Measurements from ENCODE around the gene ACSS2. TPM values are rescaled to one million over a fixed set of nuclear protein-coding genes. Genes with fewer than 3 reads are reported as not detected.
A peak's percentile ranks its signal among the peaks of the same experiment; 100 is the strongest.

The ACSS2 gene
- total RNA-seq, 2 donors from 2014 or later, result 37.4 to 43.1 TPM

DNA sequence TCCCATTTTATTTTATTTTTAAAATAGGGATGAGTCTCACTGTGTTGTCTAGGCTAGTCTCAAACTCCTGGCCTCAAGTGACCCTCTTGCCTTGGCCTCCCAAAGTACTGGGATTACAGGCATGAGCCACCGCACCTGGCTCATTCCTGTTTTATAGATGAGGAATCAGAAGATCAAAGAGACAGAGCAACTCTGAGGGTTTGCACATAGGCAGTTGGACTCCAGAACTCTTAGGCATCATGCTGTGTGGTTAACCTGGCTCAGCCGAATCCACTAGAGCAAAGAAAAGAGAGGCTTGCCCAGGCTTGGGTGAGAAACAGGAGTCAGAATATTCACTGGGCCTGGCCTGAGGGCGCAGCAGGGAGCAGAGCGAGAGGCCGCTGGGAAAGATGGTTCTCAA, 88.6 kb downstream of the ACSS2 start:
- no peak for DNase-seq (ENCODE audit: low spot score)
- intact Hi-C loops (cut with DNase I), result loop anchor here in 1 of 2 donors (10.0 kb wide), 1 partner anchor 390 kb away; no protein-coding TSS in a partner anchor

DNA sequence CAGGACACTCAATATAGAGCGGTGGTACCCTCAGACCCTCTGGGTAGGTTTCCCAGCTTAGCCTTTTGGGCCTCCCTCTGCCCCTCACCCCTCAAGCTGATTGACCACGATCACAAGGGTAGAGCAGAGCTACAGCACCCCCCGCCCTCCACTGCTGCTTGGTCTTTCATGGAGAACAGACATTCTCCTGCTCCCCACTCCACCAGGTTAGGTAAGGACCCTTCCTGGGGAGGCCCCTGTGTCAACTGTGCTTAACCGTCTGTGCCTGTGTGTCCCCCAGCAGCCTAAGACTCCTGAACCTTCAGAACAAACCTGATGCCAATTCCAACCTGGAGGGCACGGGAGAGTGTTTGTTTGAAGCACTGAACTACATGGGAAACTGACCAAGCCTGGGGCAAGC, 91.0 kb downstream of the ACSS2 start:
- intact Hi-C loops (cut with DNase I), result loop anchor here in 1 of 2 donors (10.0 kb wide), 1 partner anchor 393 kb away; no protein-coding TSS in a partner anchor
- no peak for DNase-seq (ENCODE audit: low spot score)

DNA sequence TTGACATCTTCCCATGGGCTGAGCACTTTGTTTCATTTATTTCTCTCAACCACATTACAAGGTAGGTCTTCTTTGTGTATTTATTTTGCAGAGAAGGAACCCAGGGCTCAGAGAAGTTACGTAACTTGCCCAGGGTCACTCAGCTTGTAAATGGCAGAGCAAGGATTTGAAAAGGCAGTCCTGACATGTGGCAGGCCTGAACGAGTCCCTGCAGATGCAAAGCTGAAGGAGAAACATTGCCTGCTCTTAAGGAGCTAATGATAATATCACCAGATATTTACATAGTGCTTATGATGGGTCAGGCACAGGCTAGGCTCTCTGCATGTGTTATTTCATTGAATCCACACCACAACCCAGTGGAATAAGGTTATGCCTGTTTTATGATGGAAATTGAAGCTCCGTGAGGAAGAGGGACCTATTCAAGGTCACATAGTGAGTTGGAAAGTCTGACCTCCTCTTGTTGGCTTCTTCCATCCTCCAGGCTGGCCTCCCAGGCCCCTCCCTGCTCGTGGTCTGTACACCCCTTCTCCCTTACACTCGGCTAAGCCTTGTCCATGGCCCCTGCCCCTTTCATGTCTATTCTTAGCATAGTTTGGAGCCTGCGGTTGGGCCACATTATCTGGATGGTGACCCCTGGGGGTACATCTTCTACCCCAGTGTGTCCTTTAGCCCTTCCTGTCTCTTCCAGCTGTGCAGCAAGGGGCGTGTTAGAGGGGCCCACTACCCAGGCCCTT, 91.8 kb downstream of the ACSS2 start:
- intact Hi-C loops (cut with DNase I), result loop anchor here in 1 of 2 donors (10.0 kb wide), 1 partner anchor 393 kb away; no protein-coding TSS in a partner anchor
- DNase-seq (ENCODE audit: low spot score), result no peak

DNA sequence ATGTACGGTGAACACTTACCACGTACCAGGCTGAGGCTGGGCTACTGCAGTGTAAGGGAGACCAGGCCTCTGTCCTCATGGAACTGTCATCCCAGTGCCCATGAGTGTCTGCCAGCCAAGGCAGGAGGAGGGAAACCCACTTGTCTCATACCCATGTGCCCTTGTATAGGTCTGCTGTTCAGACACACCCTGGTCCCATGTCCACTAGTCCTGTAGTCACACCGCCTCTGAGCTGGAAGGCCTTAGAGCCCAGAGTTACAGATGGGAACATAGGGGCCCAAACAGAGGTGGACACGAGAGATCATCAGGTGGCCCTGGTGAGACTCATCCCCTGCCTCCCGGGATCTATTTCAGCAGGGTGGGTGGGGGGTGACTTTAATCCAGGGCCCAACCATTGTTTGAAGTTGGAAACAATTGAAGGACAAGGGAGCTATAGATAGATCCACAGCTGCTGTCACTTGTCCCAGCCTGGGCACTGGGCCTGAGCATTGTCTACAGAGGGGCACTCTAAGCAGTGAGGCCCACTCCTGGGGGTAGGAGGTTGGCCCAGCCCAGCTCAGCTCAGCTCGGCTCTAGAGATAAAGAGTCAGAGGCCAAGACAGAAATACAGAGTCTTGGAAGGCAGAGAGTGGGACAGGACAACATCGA, 93.9 kb downstream of the ACSS2 start:
- intact Hi-C loops (cut with DNase I), result no loop called here
- peak; percentile 74 for DNase-seq (ENCODE audit: low spot score)

DNA sequence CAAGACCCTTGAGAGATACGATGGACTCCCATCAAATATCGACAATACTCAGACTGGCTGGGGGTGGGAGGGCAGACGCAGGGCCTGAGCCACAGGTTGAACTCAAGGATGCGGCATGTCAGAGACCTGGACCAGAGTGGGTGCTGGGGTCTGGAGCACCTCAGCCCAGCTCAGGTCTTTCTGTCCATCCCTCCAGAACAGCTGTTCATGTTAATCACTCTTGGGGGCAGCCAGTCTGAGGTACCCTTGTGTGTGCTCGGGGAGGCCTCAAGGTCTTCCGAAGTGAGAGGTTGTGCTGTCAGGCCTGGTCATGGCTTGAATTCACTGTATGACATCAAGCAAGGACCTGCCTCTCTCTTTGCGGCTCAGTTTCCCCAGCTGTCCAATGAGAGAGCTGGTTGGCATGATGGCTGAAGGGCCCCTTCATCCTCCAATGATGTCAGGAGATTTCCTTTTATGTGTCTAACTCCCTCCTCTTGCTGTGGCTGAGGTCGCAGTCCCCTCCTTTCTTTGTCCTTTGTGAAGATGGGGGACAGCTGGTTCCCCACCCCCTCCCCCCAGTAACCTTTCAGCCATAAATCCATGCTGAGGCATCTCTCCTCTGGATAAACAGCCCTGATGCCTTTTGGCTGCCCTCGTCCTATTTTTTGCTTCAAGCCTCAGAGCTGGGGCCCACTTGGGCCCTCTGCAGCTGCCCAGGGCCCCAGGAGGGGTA, 94.6 kb downstream of the ACSS2 start:
- peak; percentile 52 for DNase-seq (ENCODE audit: low spot score)
- intact Hi-C loops (cut with DNase I), result no loop called here

DNA sequence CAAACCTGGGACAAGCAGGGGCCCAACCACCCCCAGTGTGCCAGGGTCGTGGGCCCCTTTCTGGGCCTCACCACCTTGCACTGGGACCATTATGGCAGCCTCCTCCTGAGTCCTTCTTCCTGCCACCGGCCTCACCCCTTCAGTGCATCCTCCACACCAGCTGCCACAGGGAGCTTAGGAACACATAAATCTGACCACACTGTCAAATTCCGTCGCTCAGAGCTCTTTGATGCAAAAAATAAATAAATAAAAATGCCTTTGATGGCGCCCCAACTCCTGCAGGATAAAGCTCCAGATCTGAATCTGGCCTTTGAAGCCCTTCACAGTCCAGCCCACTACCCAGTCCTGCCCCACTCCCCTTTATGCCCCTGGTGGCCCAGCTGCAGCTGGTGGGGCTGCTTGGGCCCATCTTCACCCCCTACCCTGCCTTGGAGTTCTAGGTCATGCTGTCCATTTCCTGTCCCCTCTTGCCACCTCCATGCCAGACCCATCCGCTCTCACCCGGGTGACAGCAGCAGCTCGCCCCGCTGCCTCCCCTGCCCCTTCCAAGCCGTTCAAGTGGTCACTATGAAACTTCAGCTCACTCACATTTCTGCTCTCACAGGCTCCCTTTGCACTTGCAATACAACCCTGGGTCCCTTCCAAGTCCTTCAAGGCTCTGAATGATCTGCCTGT, 95.3 kb downstream of the ACSS2 start:
- DNase-seq (ENCODE audit: low spot score), result peak; percentile 26
- intact Hi-C loops (cut with DNase I), result no loop called here

DNA sequence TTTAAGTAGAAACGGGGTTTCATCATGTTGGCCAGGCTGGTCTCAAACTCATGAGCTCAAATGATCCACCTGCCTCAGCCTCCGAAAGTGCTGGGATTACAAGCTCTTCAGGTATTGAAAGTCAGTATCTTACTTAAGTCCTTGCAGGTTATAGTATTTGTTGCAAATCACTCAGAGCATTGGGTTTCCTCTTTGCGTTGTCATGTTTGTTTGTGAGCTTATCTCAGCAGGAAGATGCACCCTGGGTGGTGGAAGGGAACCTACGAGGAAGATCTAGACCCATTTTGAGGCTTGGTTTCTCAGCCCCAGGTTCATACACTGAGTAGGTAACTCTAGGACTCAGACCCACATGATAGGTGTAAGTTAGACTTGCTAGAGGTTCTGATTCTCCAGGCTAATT, 97.8 kb downstream of the ACSS2 start:
- peak; percentile 9 for DNase-seq (ENCODE audit: low spot score)
- intact Hi-C loops (cut with DNase I), result no loop called here

DNA sequence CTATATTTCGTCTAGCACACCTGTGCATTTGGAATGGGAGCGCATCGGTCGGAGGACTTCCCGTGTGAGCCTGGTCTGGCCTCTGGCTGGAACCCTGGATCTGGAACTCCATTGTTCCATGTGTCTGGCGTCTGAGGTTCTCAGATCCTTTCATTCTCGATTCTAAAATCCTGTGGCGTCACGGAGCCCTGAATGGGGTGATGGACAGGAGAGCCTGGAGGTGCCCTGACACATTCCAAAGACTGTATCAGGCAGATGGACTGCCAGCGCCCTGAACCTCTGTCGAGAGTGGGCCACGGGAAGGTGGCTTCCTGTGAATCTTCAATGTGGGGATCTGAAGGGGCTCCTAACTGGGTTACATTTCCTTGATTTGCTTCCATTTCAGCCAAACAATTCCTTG, 99.9 kb downstream of the ACSS2 start:
- intact Hi-C loops (cut with DNase I), result no loop called here
- DNase-seq (ENCODE audit: low spot score), result no peak

Other genes starting within 250 kb of the ACSS2 start
- gene PIGU, start 199.5 kb upstream of the ACSS2 start, total RNA-seq, result 10 to 100 TPM in 1 of 2 donors, 1 to 10 TPM in 1; 9.6 to 10.7 TPM
- gene TP53INP2, start 172.3 kb upstream of the ACSS2 start, total RNA-seq, result 10 to 100 TPM; 34.0 to 44.7 TPM
- gene NCOA6, start 51.0 kb upstream of the ACSS2 start, total RNA-seq, result 10 to 100 TPM; 22.0 to 25.0 TPM
- 10 to 100 TPM; 11.1 to 11.8 TPM for gene GGT7, start 3.8 kb upstream of the ACSS2 start, total RNA-seq
- 10 to 100 TPM; 23.2 to 25.5 TPM for gene GSS, start 79.2 kb downstream of the ACSS2 start, total RNA-seq
- under 1 TPM; 0.42 to 0.57 TPM for gene MYH7B, start 79.3 kb downstream of the ACSS2 start, total RNA-seq
- gene TRPC4AP, start 216.2 kb downstream of the ACSS2 start, total RNA-seq, result 10 to 100 TPM; 42.6 to 48.9 TPM

Measured in posterior vena cava (tissue), 2 donors.